Activated CD4-positive, CD25-positive, alpha-beta regulatory T cell treated with anti-CD3 and anti-CD28 coated beads, Interleukin-2, amount 50 U/mL, for 16 hours (primary cell): Measurements from ENCODE around the gene SAMD4A.

Experiments used
- DNase-seq: peaks from one replicate; pipeline ENCODE4 v3.0.0-alpha.2; 2020; ENCODE audit warnings: low read depth, low spot score

The SAMD4A gene

DNA sequence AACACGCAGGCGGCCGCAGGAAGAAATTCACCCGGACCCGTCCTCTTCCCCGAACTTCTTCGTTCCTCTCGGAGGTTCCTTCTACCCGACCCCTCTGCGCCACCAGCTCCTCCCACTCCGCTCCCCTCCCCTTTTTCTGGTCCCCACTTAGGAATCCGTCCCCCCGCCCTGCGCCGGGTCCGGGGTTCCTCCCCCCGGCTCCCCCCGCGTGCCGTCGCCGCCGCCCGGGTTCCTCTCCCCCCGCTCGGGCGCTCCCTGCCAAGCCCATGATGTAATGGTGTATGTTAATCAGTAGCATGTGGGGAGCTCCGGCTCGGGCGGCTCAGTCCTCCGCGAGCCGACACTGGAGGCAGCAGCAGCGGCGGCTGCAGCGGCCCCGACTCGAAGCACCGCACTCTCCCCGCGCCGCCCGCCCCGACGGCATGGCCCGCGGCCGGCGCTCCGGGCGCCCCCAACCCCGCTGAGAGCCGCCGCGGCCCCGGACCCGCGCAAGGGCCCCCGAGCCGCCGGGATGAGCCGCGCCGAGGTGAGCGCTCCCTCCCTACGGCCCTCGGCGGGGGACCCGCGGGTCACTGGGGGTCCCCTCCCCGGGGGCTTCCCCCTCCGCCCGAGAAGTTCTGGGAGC lies 1.0 kb upstream of the SAMD4A start:
- peak; percentile 55 for DNase-seq

- DNase-seq = no peak
These were observed 303 bp downstream of the SAMD4A start for GRCh38 chr14:54567224-54567638.

DNA sequence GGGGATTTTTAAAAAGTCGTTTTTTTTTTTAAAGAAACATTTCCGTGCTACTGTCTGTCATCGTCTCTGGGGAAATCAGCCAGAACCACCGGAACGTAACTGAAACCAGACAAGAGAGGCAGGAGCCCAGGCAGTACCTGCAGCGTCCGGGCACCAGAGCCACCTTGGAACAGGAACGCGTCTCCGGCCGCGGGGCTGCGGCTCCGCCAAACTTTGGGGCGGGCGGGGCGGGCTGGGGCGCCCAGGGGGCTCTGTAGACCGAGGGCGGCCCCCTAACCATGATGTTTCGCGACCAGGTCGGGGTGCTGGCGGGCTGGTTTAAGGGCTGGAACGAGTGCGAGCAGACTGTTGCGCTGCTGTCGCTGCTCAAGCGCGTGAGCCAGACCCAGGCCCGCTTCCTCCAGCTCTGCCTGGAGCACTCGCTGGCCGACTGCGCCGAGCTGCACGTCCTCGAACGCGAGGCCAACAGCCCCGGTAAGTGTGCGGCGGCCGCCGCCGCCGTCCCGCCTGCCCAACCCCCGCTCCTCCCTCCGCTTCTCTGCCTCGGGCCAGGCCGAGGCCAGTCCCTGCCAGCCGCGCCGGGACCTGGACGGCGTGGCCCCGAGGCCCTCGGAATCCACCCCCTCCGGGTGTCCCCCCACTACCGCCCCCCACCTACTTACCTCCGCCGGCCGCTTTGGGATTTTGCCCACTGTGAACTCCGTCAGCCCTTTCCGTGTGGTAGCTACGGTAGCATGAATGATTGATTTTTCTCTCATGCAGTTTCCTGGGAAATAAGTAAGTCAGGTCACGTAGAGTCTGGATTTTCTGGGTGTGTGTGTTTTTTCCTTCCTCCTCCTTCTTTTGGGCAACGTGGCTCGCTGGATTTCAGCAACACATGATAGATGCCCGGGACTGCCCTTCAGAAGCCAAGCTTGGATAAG lies 972 bp downstream of the SAMD4A start:
- peak; percentile 7 for DNase-seq

DNA sequence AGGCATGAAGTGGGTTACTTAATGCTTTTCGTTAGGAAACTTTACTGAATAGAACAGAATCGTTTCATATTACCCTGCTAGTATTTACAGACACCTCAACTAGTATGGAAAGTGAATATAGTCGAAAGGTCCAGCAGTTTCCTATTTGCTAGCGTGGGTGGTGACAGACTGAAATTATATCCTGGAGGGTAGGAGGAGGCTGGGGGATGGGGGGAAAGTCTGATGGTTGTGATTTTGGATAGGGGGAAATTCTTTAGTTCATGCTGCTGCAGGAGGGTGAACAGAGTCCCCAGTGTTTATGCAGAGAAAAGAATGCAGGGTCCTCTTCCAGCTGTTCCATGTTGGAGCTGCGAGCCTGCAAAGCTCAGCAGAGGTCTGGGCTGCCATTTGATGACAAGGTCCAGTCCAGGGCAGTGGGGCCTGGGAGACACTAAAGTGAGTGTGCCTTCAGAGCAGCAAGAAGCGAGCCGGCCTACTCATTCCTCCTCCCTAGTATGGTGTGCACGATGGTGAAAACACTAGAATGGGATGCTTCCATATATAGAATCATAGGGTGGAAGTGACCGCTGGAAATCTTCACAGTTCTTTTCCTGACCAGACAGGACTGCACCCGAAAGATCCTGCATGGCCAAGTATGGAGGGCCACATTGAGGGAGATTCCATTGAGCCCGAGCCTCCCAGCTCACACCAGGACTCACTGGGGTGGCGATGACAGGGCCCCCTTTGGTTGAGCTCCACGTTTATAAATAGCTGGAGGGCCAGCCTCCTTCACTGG lies 2.1 kb downstream of the SAMD4A start:
- no peak for DNase-seq

DNA sequence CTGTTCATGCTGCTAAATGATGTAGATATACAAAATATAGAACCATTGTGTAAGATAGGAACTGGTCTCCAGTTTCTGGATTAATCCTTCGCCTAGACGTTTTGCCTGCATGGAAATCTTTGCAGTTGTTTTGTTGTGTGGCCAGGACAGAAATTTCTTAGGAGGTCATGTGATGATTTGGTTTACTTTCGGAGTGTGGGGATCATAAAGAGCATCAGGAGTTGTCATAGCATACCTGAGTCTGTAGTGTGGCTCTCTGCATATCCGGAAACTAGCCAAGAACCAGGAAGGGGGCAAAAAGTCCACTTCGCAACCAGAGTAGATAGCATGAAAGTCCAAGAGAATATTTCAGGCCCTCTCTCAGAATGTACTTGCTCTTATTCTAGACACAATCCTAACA lies 3.1 kb downstream of the SAMD4A start:
- DNase-seq = no peak

GRCh38 chr14:54570631-54571415 lies 3.9 kb downstream of the SAMD4A start:
- DNase-seq = no peak

DNA sequence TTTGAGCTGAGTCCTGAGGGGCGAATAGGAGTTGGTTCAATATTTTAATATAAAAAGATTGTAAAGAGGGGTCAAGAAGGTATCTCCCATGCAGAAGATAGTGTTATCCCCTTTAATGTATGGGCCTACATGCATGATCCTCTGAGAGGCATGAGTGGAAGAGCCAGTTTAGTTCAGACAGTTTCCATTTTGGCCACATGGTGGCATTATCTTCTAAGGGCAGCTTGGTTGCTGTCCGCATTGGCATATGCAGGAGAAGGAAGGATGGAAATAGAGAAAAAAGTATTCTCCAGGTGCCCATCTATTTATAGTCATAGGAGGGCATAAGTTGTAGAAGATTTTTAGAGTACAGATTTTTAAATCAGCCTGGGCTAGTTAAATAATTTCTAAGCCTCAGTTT lies 5.4 kb downstream of the SAMD4A start:
- no peak for DNase-seq

DNA sequence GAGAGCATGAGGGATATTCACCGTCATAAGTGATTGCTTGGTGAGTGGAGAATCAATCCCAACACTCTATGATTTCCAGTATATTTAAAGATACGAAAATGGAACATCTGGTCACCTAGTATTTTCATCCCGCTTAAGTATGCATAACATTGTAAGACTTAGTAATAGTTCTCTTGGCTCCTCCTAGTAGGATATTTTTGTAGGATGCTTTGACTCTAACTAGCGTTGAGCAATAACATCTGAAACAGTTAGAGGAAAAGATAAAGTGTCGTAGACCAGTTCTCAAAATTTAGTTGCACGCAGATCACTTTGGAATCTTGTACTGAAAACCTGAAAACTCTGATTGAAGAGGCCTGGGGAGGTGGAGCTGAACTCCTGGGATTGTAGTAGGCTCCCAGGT lies 7.6 kb downstream of the SAMD4A start:
- DNase-seq = no peak

DNA sequence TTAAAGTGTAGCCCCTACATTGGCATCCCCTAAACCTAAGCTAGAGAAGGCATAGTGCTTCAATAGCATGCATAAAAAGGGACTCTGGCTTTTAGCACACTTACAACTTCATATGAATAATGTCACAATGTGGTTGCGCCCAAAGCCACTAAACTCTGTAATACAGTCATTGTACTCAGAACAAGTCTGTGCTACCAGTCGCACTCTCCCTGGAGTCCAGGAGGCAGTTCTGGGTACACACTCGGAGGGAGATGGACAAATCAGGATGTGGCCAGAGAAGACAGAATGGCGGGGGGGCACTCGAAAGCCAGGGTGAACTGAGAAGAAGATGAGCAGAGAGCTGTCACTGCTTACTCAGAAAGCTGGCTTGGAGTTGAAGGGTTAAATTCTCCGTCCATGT lies 10.6 kb downstream of the SAMD4A start:
- DNase-seq = no peak

GRCh38 chr14:54577977-54578376 lies 11.0 kb downstream of the SAMD4A start:
- DNase-seq = no peak

DNA sequence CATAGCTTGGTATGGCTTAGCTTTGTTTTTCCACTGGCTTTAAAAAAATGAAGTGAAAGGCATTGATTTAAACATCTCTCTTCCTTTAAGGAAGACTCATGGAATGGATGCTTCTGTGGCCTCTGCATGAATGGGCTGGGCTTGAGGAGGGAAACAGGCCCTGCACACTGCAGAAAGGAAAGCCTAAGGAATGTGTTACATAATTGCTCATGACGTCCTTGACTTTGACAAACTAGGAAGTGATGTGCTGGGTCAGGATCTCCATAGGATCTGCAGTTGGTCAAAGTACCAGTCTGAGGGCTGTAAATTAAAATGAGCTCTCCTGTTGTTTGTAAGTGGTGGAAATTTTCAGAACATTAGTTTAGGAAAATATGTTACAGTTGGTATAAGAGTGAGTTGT lies 12.7 kb downstream of the SAMD4A start:
- DNase-seq = no peak

DNA sequence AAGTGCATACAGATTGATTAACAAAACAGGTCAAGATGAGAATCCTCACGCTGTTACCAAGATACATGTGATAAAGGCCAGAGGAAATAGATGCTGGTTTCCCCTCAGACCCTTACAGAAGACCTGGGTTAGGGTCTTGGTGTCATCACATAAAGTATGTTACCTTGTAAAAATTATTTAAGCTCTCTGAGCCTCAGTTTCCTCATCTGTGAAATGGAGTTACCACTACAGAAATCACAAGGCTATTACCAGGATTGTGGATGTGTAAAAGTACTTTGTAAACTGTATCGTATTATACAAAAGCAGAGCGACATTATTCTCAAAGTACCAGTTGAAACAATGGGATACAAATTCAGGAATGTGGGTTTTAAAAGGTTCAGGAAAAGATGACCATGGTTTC lies 14.0 kb downstream of the SAMD4A start:
- DNase-seq = no peak

DNA sequence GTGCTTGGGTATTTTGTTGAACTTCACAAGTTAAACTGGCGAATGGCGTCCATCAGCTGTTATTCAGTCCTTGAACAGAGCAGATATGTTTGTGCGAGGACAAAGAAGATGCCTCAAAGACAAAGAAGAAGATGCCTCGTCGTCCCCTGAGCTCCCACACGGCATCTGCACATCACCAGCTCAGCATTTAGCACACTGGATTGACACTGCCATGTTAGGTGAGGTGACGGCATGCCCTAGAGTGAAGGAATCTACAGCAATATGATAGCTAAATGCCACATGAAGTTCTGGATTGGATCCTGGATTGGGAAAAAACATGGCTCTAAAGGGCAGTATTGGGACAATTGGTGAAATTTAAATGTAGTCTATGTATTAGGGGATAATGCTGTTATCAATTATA lies 15.4 kb downstream of the SAMD4A start:
- no peak for DNase-seq

DNA sequence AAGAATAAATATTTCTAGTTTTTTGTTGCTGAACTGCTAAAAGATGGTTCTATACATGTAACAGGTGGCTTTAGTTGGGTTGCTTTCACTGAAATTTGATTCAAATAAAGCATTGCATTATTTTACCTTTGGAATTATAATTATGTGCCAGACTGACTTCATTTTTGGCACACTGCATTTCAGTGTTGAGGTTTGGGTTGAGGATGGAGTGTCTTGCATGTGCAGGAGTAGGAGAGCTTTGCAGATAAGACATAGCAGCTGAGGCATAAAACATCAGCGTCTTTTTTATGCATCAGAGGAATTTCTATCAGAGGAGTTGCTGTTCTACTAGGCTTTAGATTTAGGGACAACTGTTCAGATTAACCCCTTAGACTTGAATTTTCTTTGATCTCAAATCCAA lies 17.2 kb downstream of the SAMD4A start:
- DNase-seq = no peak

- no peak for DNase-seq
These were observed 18.3 kb downstream of the SAMD4A start for GRCh38 chr14:54585214-54585613.

- no peak for DNase-seq
These were observed 22.1 kb downstream of the SAMD4A start for GRCh38 chr14:54589076-54589475.

- DNase-seq = no peak
These were observed 22.9 kb downstream of the SAMD4A start for GRCh38 chr14:54589843-54590242.

- no peak for DNase-seq
These were observed 23.6 kb downstream of the SAMD4A start for GRCh38 chr14:54590481-54590880.

DNA sequence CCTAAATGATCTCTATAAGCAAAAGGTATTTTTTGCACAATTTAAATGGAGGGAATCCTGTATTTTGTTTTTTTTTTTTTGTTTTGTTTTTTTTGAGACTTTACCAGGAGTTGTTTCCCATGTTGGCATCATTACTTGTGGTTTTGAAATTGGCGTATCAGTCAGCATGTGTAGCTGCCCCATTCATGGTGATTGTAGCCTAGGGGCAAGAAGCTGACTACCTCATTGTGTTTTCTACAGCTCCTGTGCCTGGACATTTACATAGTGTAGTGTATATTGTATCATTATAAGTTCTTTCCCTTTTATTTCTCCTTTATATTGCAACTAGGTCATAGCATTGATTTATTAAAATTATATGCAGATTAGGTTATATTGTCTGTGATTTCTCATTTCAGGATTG lies 24.5 kb downstream of the SAMD4A start:
- no peak for DNase-seq

DNA sequence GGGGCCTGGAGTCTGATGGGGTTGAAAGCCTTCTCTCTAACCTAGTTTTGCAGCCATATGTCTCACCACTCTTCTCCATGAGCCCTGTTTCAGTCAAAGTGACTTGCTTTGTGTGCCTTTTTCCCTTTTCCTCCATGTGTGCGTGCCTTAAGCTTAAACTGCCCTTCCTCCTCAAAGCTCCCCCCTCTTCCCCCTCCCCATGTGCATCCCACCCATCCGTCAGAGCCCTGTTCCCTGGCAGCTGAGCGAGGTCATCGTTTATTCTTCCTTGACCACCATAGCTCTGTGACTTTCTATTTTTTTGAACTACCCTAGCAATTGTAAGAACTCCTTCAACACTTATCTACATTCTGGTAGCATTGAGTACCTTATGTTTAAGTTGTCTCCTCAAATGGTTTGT lies 24.9 kb downstream of the SAMD4A start:
- no peak for DNase-seq

- no peak for DNase-seq
These were observed 26.9 kb downstream of the SAMD4A start for GRCh38 chr14:54593860-54594259.

DNA sequence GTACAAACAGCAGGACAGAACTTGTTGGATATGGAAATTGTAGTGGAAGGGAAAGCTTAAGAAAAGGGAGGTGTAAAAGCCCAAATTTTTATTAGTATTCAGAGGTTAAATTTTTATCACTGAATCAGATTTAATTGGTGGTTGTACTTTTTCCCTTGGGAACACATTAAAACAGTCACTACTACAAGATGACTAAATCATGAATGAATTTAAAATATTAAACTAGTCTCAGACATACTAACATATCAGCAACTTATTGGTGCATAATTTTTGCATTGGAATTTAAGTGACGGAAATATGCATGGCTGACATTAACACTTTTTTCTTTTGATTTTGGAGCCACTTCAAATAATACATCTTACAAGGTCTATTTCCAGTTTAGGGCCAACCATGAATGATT lies 27.6 kb downstream of the SAMD4A start:
- no peak for DNase-seq
